Measurements from ENCODE around the gene CDK5RAP2.

Gene CDK5RAP2

DNA sequence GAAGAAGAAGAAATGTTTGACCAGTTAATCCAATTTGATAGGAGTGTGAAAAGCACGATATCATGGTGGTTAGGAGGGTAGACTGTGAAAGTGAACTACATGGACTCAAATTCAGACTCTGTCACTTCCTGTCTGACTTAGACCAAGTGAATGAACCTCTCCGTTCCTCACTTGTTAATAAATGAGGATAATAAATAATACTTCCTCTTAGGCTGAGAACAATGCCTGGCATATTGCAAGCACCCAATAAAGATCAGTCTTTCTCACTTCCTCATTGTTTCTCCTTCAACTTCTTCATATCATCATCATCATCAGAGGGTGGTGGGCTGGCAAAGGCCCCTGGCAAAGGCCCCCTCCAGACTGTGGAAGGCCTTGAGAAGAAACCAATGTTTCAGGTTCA, 148.7 kb downstream of the CDK5RAP2 start:
- no peak for DNase-seq

DNA sequence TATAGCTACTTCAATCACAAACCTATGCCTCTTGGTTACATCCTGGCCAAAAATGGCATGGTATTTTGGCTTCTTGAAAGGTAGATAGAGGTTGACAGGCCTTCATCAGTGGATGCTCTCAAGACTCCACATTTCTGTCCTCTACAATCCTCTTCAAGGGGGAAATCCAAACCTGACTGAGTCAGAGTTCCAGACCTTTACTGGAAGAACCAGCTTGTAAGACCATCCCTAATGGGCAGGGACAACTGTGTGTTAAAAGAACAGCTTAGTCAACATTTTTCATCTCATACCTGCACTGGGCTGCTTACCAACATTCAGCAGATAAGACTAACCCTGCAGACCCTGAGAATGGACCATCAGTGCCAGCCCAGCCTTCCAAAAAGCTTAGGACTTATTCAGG, 155.7 kb downstream of the CDK5RAP2 start:
- no peak for DNase-seq

DNA sequence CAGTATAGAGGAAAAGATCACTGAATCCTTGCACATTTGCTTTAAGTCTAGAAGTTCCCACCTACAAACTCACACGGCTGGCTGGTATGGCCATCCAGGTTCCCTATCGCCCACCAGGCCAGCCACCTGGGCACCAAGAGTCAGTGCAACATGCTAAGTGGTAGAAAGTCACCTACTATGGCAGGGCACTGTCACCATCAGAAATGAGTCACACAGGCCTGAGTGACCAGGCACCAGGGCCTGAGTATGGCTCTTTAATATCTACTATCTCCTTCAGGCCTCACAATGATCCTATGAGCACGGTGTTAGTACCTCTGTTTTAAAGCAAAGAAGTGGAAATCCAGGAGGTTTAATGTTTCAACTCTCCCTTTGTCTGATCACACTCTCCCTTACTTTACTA, 156.2 kb downstream of the CDK5RAP2 start:
- no peak for DNase-seq

DNA sequence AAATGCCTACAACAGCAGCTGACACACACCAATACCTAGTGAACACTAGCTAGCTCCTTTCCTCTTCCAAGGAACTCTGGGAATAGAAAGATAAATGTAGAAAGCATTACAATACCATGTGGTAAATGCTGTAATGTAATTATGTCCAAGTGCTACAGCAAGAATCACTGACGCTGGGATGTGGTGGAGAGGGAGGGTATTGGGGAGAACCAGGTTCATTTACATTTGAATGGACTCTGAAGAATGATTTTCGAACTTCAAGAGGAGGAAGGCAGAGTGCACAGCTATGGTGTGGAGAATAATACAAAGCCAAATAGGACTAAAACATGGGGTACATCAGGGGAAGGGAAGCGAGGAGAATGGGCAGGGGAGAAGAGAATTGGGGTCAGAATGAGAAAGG, 158.0 kb downstream of the CDK5RAP2 start:
- no peak for DNase-seq

DNA sequence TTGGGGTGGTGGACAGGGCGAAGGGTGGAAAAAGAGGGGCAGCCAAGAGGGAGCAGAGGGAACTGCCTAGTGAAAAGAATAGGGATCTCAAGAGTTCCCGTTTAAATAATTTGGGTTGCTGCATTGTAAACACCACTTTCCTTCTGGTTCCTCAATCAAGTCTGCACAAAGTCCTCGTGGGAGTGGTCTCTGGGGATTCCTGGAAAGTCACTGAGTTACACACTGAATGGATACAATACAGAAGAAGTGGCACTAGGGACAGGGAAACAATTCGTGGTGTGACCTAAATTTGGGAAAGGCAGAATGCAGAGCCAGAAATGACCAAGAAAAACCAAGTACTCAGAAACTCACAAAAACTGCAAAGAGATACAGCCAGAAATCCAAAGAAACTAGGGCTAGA, 161.7 kb downstream of the CDK5RAP2 start:
- no peak for DNase-seq

DNA sequence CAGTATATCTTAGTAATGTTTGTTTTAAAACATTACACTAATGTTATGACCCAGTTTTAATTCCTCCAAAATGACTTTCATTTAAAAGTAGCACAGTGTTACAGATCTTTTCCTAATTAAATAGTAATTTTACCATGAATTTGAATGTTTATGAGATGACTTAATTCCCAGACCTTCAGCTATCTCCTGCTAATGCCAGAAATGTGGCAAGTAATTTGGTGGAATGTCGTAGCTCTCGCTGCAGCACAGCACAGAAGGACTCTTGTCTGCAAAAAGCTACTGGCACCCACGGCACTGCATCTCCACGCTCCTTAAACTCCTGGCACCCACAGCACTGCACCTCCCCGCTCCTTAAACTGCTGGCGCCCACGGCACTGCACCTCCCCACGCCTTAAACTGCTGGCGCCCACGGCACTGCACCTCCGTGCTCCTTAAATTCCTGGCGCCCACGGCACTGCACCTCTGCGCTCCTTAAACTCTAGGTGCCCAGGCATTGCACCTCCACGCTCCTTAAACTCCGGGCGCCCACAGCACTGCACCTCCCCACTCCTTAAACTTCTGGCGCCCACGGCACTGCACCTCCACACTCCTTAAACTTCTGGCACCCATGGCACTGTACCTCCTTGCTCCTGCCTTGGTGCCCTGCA, 163.1 kb downstream of the CDK5RAP2 start:
- DNase-seq = no peak

DNA sequence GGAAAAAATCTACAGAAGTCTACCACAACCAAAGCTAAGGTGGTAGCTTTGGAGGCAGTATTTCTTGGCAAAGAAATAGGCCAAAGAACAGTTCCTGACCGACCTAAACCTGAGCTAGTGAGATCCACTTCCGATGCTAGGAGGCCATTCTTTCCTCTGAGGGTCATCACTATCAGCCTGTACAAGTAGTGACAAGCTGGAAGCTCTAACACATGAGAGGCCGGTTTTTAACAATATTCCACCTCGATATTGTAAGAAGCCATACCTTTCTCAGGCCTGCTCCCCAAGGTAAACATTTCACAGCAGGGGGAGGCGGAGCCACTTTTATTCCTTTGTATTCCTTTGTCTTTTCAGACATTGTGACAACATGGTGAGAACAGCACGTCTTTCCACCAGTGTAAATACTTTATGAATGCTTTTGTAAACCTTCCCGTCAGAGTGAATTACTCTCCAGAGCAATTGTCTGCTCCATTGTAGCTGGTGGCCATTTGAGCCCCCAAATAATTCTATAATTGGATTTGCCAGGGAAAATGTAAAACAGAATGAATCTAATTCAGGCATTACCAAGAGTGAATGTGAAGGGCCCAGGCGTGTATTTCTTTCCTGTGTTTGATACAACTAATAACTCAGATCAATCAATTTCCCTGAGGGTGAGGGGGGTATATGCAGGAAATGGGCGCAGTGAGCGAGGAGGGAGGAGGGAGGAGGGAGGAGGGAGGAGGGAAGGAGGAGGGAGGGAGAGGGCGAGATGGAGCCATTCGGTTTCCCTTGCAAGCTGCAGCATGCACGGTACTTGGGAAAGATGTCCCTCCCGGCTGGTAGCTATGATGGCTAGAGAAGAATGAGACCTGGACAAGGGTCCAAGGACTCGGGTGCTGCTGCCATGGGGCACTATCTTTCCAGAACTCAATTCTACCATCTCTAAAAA, 166.6 kb downstream of the CDK5RAP2 start:
- DNase-seq = no peak

DNA sequence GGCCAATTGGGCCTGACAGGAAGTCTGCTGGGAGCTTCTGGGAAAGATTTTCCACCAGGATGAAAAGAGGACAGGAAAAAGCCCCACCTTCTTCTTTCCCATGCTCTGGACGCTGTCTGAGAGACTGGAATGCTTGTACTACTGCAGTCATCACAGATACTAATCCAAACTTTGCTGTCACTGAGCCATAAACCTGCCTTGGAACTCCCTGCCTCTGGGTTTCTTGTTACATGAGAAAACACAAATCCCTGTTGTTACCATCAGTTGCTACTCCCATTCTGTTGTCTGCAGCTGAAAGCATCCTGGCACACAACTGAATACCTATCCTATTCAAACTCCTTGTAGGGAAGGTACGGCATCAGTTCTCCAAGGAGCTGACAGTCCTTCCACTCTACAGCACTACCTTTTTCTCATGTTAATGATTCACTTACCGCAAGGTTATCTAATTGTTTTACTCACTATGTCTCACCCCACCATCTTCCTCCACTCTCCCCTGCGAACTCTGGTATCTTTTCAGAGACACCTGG, 167.5 kb downstream of the CDK5RAP2 start:
- no peak for DNase-seq

DNA sequence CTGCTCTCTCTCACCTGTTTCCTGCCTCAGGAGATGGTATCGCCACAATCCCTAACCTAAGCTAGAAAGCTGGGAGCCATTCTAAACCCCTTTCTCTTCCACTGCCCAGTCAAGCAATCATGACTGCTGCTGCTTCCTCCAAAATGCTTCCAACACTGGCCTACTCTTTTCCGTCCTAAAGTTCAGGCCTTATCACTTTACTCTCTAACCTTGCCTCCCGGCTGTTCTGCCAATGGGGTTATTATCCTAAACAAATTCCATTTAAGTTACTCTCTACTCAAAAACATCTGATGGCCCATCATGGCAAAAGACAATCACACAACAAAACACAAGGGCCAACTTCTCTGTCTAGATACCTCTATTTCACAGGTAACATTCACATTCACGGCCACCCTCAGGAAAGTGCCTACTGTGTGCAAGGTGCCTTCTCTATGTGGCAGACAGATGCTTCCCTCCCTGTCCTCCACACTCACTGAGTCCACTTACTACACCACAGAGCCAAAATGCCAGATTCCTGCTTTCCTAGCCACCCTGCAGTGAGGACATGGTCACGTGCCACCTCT, 168.0 kb downstream of the CDK5RAP2 start:
- DNase-seq = no peak

DNA sequence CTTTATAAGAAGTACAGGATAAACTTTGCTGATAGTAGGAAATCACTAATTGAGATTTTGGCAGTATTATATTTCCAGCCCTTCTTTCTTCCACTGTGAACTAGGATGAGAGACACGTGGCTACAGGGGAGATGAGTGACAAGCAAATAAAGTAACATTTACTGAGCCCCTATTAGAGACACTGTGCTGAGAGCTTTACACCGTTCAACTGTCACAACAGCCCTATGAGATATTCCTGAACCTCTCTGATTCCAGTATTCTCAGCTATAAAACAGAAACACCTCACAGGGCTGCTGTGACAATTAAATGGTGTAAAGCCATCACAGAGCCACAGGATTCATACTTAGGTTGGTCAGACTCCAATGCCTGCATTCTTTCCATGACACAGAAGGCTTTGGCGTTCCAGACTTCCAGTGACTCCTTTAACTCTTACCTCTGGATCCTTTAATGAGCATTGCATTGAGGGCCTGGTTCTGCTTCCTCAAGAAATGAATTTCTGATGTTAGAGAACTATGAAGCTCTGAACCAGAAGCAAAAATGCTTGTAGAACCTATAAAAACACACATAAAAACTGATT, 169.0 kb downstream of the CDK5RAP2 start:
- no peak for DNase-seq

DNA sequence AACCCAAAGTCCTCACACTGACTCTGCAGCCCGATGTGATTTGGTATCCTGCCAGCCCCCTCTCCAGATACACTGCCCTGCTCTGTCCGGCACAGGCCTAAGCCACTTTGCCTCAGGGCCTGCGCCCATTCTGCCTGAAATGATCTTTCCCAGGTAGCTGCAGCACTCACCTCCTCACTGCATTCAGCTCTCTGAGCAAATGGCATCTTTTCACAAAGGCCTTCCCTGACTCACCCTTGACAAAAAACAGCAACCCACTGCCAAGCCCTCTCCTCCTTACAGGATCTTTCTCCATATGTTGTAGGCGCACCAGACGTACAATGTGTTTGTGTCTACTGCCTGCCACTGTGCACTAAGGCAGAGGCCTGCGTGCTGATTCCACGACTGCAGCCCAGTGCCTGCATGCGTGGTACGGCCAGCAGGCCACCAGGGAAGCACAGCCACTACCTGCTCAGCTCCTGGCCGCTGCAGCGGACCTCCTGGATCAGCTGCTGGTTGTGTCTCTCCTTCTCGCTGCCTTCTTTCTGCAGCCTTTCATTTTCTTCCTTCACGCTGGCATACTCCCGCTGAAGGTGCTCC, 171.2 kb downstream of the CDK5RAP2 start:
- no peak for DNase-seq

DNA sequence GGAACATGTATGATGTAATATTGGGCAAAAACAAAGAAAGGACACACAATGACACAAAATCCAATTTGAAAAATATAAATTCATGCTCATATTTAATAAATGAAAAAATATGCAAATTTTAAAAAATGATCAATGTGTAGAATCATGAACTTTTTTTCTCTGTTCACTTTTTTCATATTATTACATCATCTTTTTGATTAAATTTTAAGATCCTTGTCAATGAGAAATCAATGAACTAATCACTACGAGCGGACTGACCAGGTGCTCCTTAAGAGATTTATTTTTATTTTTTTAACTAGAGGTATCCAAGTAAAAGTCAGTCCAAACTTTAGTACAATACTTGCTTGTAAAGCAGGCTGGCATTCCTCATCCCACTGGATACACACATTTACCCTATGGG, 174.1 kb downstream of the CDK5RAP2 start:
- DNase-seq = no peak

DNA sequence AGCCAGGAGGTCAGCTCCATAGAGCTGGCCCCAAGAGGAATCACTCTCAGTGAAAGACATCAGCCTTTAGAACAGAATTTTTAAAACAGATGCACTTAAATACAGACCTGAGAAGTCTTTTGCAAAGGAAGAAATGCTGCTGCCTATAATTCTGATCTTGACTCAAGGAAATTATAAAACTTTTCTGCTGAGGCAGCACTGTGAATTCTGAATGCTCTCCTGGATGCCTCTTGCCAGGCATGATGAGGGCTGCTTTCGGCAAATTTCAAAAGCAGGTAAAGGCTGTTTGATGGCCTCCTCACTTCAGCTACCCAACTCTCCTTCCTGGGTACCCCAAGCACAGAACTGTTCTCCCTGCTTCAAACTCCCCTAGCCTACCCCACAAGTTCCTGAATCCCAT, 174.8 kb downstream of the CDK5RAP2 start:
- DNase-seq = no peak

DNA sequence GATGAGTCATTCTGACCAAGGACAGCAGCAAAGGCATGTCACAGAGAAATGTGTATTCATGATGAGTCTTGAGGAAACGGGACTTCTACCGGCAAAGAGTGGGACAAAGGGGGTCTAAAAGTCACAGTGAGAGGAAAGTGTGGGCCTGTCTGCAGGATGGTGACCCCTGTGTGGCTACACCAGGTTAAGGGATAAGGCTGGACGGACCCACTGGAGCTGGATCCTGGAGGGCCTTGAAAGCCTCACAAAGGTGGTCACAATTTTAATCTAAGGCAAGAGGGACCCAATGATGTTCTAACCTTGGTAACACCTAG, 176.5 kb downstream of the CDK5RAP2 start:
- no peak for DNase-seq

DNA sequence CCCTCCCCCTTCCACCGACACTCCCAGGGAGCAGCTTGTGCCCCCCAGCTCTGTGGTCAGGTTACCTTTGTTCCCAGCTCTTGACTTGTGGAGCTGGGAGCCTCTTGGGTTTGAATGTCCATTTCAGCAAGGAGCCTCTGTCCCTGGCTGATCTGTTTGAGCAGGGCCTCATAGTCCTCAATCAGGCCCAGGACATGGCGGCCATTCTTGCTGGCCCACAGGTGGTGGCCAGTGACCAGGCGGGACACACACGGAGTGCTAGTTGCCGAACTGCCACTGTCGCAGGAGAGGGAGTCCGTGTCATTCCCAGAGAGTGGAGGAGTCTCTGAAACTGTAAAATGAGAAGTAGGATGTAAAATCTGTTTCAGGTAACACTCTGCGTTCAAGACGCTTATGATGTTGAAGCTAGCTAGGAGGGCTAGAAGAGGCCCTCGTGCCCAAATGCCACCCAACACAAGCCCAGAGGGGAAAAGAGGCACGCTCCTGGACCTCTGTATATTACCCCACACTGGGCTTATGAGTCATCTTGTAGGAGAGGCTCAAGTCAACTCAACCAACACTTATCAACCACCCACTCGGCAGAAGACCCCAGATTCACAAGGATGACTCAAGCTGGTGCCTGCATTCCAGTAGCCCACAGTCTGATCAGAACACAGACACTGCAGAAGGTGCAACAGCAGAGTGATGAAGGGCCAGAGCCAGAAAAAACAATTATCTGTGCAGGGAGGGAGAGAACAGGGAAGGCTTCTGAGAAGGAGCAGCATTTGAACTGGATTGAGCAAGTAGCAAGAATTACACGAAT, 177.0 kb downstream of the CDK5RAP2 start:
- no peak for DNase-seq

DNA sequence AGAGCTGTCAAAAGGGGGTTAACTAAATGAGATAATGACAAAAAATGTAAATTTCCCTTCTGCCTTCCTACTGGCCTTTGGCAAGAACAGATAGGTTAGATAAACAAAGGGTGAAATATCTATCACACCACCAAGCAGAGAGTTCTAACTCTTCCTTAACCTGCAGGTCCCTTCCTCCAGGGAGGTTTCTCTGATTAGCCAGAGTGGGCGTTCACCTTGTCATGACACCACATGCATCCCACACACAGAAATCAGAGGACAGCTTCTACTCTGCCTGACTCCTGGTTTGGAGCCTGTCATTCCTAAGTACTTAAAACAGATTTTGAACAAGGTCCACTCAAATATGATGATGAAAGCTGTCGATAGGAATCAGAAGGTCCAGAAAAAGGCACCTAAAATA, 180.0 kb downstream of the CDK5RAP2 start:
- no peak for DNase-seq

DNA sequence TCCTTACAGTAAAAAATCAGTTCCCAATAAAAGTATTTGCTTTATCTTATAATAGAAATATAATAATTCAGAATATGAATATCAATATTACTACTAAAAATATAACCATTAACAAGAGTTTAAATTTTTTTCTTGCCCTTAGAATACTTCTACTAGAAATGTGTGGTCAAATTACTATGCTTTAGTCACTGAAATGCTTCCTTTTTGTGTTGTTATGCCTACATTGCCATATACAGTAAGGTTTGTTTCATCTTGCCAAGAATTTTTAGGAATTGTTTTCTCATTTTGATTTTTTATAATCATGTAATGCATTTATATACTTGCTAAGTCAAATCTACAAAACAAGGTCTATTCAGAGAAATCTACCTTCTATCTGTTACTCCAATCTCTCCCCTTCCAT, 181.7 kb downstream of the CDK5RAP2 start:
- DNase-seq = no peak

DNA sequence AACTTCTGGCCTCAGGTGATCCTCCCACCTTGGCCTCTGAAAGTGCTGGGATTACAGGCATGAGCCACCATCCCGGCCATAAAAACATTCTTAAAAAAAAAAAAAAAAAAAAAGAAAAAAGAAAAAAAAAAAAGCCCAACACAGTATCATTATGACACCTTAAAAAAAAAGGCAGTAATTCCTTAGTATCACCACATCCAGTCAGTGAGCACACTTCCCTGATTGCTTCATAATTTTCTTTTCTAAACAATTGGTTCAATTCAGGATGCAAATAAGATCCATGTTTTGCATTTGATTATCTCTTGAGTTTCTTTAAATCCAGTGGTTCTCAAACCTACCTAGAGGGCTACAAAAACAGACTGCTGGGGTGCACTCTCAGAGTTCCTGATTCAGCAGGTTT, 182.5 kb downstream of the CDK5RAP2 start:
- DNase-seq = no peak

DNA sequence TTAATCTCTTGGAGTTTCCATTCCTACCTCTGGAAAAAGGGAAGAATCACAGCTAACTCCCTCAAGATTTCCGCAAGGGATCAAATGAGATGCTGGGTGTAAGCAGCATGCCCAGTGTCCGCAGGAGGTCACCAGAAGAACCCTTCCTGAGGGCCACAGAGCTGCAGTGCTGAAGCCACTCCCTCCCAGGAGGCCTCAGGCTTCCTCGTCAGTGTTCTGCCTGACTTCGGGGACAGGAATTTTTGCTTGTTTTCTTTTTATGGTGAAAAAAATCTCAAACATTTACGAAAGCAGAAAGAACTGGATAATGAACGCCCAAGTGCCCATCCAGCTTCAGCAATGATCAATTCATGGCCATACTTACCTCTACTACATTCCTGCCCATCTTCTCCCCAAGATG, 183.0 kb downstream of the CDK5RAP2 start:
- DNase-seq = no peak

DNA sequence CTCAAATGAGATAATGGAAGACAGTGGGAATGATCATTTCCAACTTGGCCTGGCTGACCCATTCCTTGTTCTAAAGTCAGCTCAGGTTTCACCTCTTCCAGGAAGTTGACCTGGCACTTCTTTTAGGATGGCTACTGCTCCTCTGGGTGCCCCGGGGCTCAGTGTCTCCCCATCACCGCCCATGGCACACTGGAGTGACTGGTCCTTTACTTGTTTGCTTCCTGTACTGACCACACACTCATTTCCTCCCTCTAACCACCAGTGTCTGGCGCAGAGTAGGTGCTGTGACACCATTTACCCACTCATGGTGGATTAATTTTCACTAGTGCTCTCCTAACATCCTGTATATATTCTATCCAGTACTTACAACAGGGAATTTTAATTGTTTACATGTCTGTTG, 183.5 kb downstream of the CDK5RAP2 start:
- no peak for DNase-seq

DNA sequence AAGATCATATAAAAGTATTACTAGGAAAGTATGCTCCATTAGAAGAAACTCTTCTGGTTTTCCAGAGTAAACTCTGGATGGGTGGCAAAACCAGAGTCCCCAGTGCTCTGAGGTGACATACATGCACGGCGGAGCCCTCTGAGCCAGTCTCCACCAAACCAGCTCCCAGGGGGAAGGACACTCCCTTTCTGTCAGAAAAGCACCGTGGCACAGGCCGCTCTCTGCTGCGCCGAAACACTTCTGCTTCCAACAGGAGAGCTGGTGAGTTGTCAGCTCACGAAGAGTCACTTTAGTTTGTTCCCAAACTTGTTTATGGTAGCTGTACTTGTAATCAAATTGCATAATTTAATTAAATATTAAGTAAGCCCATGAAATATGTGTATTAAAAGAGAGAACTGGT, 184.6 kb downstream of the CDK5RAP2 start:
- no peak for DNase-seq

DNA sequence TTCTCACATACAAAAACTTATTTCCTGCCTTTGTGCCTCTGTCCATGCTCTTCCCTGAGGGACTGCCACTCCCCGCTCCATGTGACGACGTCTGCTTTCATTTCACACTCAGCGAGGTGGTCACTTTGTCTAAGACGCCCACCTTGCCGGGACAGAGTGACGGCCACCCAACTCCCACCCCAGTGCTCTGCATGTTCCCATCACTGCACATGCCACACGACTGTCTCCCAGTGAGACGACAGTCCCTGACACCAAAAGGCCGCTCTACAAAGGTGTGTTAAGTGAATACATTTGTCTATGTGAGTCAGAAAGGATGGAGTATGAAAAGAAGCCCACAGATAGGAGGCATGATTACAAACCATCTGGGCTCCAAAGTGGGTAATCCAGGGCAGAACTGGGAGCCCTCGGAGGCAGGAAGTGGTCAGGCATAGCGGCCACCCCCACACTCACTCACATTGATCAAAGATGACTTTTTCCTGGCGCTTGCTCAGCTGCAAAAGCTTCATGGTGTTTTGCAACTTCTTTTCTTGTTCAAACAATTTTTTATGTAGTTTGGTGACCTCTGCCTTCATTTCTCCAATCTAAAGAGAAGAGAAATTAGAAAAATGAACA, 185.8 kb downstream of the CDK5RAP2 start:
- peak in 1 of 2 donors; percentile 1 for DNase-seq

All from CD4-positive, alpha-beta T cell treated with Interferon alpha-2 for 1 hour (primary cell).